ENCODE data around the gene AKAP10. TPM values are rescaled to one million over a fixed set of nuclear protein-coding genes. Genes with fewer than 3 reads are reported as not detected.

AKAP10 gene
- total RNA-seq, 1 experiment from 2014 or later: 23.3 TPM

DNA sequence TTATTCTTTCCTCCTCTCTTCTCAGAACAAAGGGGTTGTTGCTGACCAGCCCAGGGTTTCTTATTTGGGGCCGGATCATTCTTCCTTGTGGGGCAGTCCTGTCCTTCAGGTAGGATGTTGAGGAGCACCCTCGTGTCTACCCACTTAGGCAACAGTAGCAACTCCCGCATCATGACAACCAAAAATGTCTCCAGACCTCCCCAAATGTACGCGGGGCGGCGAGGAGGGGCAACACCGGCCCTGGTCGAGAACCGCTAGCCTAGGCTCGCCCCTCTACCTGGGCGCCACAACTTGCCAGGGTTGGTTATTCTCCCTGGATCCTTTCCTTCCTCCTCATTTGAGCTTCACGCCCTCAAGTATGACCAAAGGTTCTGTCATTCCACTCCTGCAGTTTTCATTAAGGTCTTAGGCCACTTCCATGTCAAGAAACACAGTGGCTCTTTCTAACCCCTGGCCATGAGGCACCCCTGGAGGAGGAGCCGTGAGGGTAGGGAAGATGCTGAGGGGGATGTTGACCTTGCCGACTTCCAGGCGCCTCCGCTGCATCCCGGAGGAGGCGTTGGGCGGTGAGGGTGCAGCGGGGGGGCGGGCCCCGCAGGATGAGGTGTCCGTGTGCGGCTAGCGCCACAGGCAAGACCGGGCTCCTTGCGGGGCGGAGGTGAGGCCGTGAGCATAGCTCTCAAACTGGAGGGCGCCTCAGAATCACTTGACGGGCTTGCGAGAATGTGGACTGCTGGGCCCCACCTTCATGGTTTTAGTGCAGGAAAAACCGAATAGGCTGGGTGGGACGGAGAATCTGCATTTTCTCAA lies 30.8 kb upstream of the AKAP10 start:
- Histone ChIP-seq H3K4me1 (ENCODE audit: insufficient read depth, low read length) (peaks cover 20% of the 10 kb centered on the region), H3K36me3 (ENCODE audit: low read depth, low read length) (no peaks in the 10 kb centered on the region), H3F3A (ENCODE audit: low read length, unreplicated experiment) (no peaks in the 10 kb centered on the region), H3K4me3 (ENCODE audit: low read length) (peak overlapping the region; percentile 81), H4K20me1 (ENCODE audit: low read length) (no peaks in the 10 kb centered on the region), H3K9ac (ENCODE audit: low read length) (peak overlapping the region; percentile 51), H3K27ac (ENCODE audit: low read length) (no peak overlapping the region), H3K79me2 (ENCODE audit: low read length) (peaks cover 30% of the 10 kb centered on the region), H3K9me3 (ENCODE audit: low read length) (no peaks in the 10 kb centered on the region), H3K27me3 (ENCODE audit: low read length) (no peaks in the 10 kb centered on the region), H3K9me2 (replicated peaks; ENCODE audit: low read length) (no peaks in the 10 kb centered on the region), H3K4me2 (ENCODE audit: low read length) (peak overlapping the region; percentile 94), H2AFZ (ENCODE audit: low read length) (peak overlapping the region; percentile 99)
- CTCF ChIA-PET: interaction anchor here (0.9 to 2.4 kb wide), 2 partner anchors 15 to 87 kb away, joined by 6 to 7 read pairs; no protein-coding TSS in a partner anchor
- intact Hi-C loops (cut with micrococcal nuclease): loop anchor here (1.0 kb wide), 1 partner anchor 15 kb away; no protein-coding TSS in a partner anchor
- DNase-seq (peak; percentile 46), ATAC-seq (peak; percentile 42)
- no TSS peak for BruUV-seq (replicated peaks)
- POLR2A ChIA-PET (ENCODE audit: unreplicated experiment): no interaction called here
- TF ChIP-seq EZH2 (IDR thresholded peaks at IDR 0.05; ENCODE audit: low read length, unreplicated experiment) (no peak), EZH2phosphoT487 (IDR thresholded peaks at IDR 0.05; ENCODE audit: borderline replicate concordance, low read length) (no peak)
- TF ChIP-seq, protein P1, sequence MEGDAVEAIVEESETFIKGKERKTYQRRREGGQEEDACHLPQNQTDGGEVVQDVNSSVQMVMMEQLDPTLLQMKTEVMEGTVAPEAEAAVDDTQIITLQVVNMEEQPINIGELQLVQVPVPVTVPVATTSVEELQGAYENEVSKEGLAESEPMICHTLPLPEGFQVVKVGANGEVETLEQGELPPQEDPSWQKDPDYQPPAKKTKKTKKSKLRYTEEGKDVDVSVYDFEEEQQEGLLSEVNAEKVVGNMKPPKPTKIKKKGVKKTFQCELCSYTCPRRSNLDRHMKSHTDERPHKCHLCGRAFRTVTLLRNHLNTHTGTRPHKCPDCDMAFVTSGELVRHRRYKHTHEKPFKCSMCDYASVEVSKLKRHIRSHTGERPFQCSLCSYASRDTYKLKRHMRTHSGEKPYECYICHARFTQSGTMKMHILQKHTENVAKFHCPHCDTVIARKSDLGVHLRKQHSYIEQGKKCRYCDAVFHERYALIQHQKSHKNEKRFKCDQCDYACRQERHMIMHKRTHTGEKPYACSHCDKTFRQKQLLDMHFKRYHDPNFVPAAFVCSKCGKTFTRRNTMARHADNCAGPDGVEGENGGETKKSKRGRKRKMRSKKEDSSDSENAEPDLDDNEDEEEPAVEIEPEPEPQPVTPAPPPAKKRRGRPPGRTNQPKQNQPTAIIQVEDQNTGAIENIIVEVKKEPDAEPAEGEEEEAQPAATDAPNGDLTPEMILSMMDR (conservative IDR thresholded peaks at IDR 0.05; ENCODE audit: low read depth, low read length): no peak

DNA sequence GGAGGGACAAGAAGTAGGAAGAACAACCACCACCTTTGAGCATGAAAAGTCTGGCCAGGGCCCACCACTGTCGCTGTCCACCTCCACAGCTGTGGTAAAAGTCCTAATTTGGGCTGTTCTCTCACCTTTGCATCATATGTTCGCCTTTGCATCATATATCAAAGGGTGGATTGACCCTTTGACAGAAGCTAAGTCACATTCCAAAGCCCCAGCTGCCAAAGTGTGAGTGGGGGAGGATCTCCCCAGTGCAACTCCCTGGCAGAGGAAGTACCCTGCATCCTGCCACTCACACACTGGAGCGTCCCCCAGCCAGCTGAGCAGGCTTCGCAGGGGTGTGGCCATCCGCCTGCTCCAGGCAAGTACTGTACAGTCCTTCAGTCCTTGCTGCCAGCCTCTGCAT lies 18.9 kb upstream of the AKAP10 start:
- ChIA-PET CTCF (no interaction called here), POLR2A (ENCODE audit: unreplicated experiment) (no interaction called here)
- Histone ChIP-seq H3K9me3 (ENCODE audit: low read length) (no peaks in the 10 kb centered on the region), H3K36me3 (ENCODE audit: low read depth, low read length) (no peaks in the 10 kb centered on the region), H3K79me2 (ENCODE audit: low read length) (no peaks in the 10 kb centered on the region), H3K9ac (ENCODE audit: low read length) (no peak overlapping the region), H3K9me2 (replicated peaks; ENCODE audit: low read length) (no peaks in the 10 kb centered on the region), H3K4me2 (ENCODE audit: low read length) (no peak overlapping the region), H3K4me3 (ENCODE audit: low read length) (no peak overlapping the region), H3K4me1 (ENCODE audit: insufficient read depth, low read length) (no peaks in the 10 kb centered on the region; the same call in 1 of the 2 replicates), H4K20me1 (ENCODE audit: low read length) (no peaks in the 10 kb centered on the region), H3K27me3 (ENCODE audit: low read length) (no peaks in the 10 kb centered on the region), H3F3A (ENCODE audit: low read length, unreplicated experiment) (no peaks in the 10 kb centered on the region), H3K27ac (ENCODE audit: low read length) (no peak overlapping the region), H2AFZ (ENCODE audit: low read length) (no peak overlapping the region)
- TF ChIP-seq, protein P1 (conservative IDR thresholded peaks at IDR 0.05; ENCODE audit: low read depth, low read length): no peak
- TF ChIP-seq EZH2 (IDR thresholded peaks at IDR 0.05; ENCODE audit: low read length, unreplicated experiment) (no peak), EZH2phosphoT487 (IDR thresholded peaks at IDR 0.05; ENCODE audit: borderline replicate concordance, low read length) (no peak)
- no peak for DNase-seq
- intact Hi-C loops (cut with micrococcal nuclease): no loop called here
- ATAC-seq: no peak
- BruUV-seq (replicated peaks): no TSS peak

DNA sequence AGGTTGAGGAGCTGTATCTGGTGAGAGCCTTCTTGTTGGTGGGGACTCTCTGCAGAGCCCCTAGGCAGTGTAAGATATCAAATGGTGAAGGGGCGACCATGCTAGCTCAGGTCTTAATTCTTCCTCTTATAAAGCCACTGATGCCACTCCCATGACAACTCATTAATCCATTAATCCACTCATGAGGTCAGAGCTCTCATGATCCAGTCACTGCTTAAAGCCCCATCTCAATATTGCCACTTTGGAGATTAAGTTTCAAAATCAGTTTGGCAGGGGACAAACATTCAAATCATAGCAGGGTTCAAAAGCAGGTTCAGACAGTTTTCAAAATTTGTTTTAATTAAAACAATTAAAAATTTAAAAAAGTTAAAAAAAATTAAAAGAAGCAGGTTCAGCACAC lies 18.5 kb upstream of the AKAP10 start:
- POLR2A ChIA-PET (ENCODE audit: unreplicated experiment): no interaction called here
- H3K79me2 ChIP-seq (ENCODE audit: low read length): no peaks in the 10 kb centered on the region

More for the DNA sequence above, 18.5 kb upstream of the AKAP10 start:
- no peaks in the 10 kb centered on the region for H3K27me3 ChIP-seq (ENCODE audit: low read length)
- CTCF ChIA-PET: no interaction called here
- DNase-seq (no peak), ATAC-seq (no peak)
- no peaks in the 10 kb centered on the region; the same call in 1 of the 2 replicates for H3K4me1 ChIP-seq (ENCODE audit: insufficient read depth, low read length)
- BruUV-seq (replicated peaks): no TSS peak
- no peaks in the 10 kb centered on the region for H3K36me3 ChIP-seq (ENCODE audit: low read depth, low read length)
- no peak for TF ChIP-seq EZH2 (IDR thresholded peaks at IDR 0.05; ENCODE audit: low read length, unreplicated experiment)
- TF ChIP-seq EZH2phosphoT487 (IDR thresholded peaks at IDR 0.05; ENCODE audit: borderline replicate concordance, low read length): no peak
- TF ChIP-seq, protein P1 (conservative IDR thresholded peaks at IDR 0.05; ENCODE audit: low read depth, low read length): no peak
- H3K27ac ChIP-seq (ENCODE audit: low read length): no peak overlapping the region
- no peaks in the 10 kb centered on the region for H4K20me1 ChIP-seq (ENCODE audit: low read length)
- H3K9me3 ChIP-seq (ENCODE audit: low read length): no peaks in the 10 kb centered on the region
- no peak overlapping the region for H2AFZ ChIP-seq (ENCODE audit: low read length)
- H3K9me2 ChIP-seq (replicated peaks; ENCODE audit: low read length): no peaks in the 10 kb centered on the region
- H3F3A ChIP-seq (ENCODE audit: low read length, unreplicated experiment): no peaks in the 10 kb centered on the region
- no peak overlapping the region for H3K9ac ChIP-seq (ENCODE audit: low read length)
- no peak overlapping the region for H3K4me2 ChIP-seq (ENCODE audit: low read length)
- H3K4me3 ChIP-seq (ENCODE audit: low read length): no peak overlapping the region
- intact Hi-C loops (cut with micrococcal nuclease): no loop called here

Data from PC-3 (cell line).